T-cell (primary cell): ENCODE data around the gene GALNT9. TPM values are rescaled to one million over a fixed set of nuclear protein-coding genes. Genes with fewer than 3 reads are reported as not detected.

Experiments
- ATAC-seq, 4 experiments: fragments of 200-7000 bp in 3 of 4; fragments of 150-1000 bp in 1 of 4; cut with Tn5 transposase; replicated peaks in 1 of 4; 1 replicate in 3 of 4; 2 replicates in 1 of 4; pipeline ENCODE4 v1.10.0; 2021; ENCODE audit warnings: moderate library complexity in 3 of 4, mild to moderate bottlenecking in 2 of 4, moderate number of reproducible peaks in 1 of 4
- CTCF ChIA-PET, 2 donors: fragments of 300-600 bp; sonication (Branson Sonifier 250); formaldehyde crosslinking; loops; one replicate each; lab custom pipeline; 2022; ENCODE audit warnings: antibody characterized with exemption in 2 of 2; lab: Charles Lee
- POLR2A ChIA-PET, 2 donors: fragments of 300-600 bp; sonication (Branson Sonifier 250); formaldehyde crosslinking; loops; one replicate each; lab custom pipeline; 2022; ENCODE audit warnings: antibody characterized with exemption in 2 of 2; lab: Charles Lee
- DNase-seq, 35 experiments: peaks; one replicate each; pipeline versions ENCODE4 v3.0.0 to v3.0.0-alpha.2; 2013 to 2023
- H3K27ac ChIP-seq: one replicate; pipeline ENCODE4 v1.5.1; 2013; ENCODE audit warnings: low read length
- H3K27me3 ChIP-seq, 2 experiments: replicated peaks in 1 of 2; 1 replicate in 1 of 2; 2 replicates in 1 of 2; pipeline versions ENCODE4 v1.6.1 to v1.7.0; 2013; ENCODE audit warnings: low read length in 1 of 2, mixed read lengths in 1 of 2; ENCODE audit not compliant: control insufficient read depth in 2 of 2, insufficient read depth in 2 of 2; ENCODE audit errors: extremely low read depth in 1 of 2
- H3K36me3 ChIP-seq, 2 donors: 1 replicate in 1 of 2; 2 replicates in 1 of 2; pipeline versions ENCODE4 v1.6.1 to v1.7.0; 2013; ENCODE audit warnings: low read length in 1 of 2; ENCODE audit not compliant: control insufficient read depth in 2 of 2, insufficient read depth in 1 of 2; ENCODE audit errors: extremely low read depth in 1 of 2
- H3K4me1 ChIP-seq, 2 experiments: 1 replicate in 1 of 2; 2 replicates in 1 of 2; pipeline versions ENCODE4 v1.6.1 to v1.7.0; 2013; ENCODE audit warnings: low read length in 2 of 2, mixed read lengths in 1 of 2; ENCODE audit not compliant: insufficient read depth in 2 of 2, control insufficient read depth in 1 of 2; ENCODE audit errors: extremely low read depth in 1 of 2
- H3K4me3 ChIP-seq, 2 donors: 1 replicate in 1 of 2; 2 replicates in 1 of 2; pipeline versions ENCODE4 v1.5.1 to v1.7.0; 2013; ENCODE audit warnings: mild to moderate bottlenecking in 2 of 2, low read length in 1 of 2, moderate library complexity in 1 of 2; ENCODE audit not compliant: control insufficient read depth in 1 of 2; ENCODE audit errors: extremely low read depth in 1 of 2
- H3K9me3 ChIP-seq: 2 replicates; pipeline ENCODE4 v1.7.0; 2013
- H3K27ac Mint-ChIP-seq, 2 donors: one replicate each; pipeline ENCODE4 v1.8.0; 2020 to 2021; ENCODE audit warnings: mild to moderate bottlenecking in 2 of 2, mixed read lengths in 2 of 2
- H3K27me3 Mint-ChIP-seq, 2 donors: one replicate each; pipeline ENCODE4 v1.8.0; 2021 to 2022; ENCODE audit warnings: mixed read lengths in 2 of 2
- H3K36me3 Mint-ChIP-seq: one replicate; pipeline ENCODE4 v1.8.0; 2021; ENCODE audit warnings: mixed read lengths
- H3K4me1 Mint-ChIP-seq, 3 donors: one replicate each; pipeline ENCODE4 v1.8.0; 2020 to 2022; ENCODE audit warnings: mixed read lengths in 3 of 3, mild to moderate bottlenecking in 1 of 3
- H3K4me3 Mint-ChIP-seq, 3 donors: one replicate each; pipeline ENCODE4 v1.8.0; 2020 to 2022; ENCODE audit warnings: mild to moderate bottlenecking in 3 of 3, mixed read lengths in 3 of 3, moderate library complexity in 3 of 3
- H3K9me3 Mint-ChIP-seq, 3 donors: one replicate each; pipeline ENCODE4 v1.8.0; 2020 to 2022; ENCODE audit warnings: mixed read lengths in 3 of 3
- WGBS: methylation state at CpG from one replicate; pipeline ENCODE4 v1.1.5; 2013; ENCODE audit warnings: missing lambda C conversion rate; ENCODE audit not compliant: insufficient coverage; 5-methylcytosine and 5-hydroxymethylcytosine counted together
- total RNA-seq, 35 experiments: library from RNA in 6 of 35; stranded (reverse) in 6 of 35; fragments of 120-200 nt in 1 of 35; gene quantifications; one replicate each; pipeline versions ENCODE4 v1.2.1 to v1.2.4 and lab custom pipeline; 2013 to 2026

The GALNT9 gene
- total RNA-seq, 5 donors from 2014 or later (not counting 1 experiment from before 2014, with no cell fraction given): 0.72 TPM; not detected in 4

GRCh38 chr12:132363661-132364347 is 34.4 kb upstream of the GALNT9 start:
- Mint-ChIP-seq H3K4me1 (no peaks in the 10 kb centered on the region), H3K36me3 (no peaks in the 10 kb centered on the region), H3K9me3 (no peaks in the 10 kb centered on the region), H3K27ac (no peak overlapping the region), H3K27me3 (peaks cover 1 to 3% of the 10 kb centered on the region in 2 donors), H3K4me3 (no peak overlapping the region)
- Histone ChIP-seq H3K36me3 (no peaks in the 10 kb centered on the region), H3K4me3 (no peak overlapping the region), H3K9me3 (no peaks in the 10 kb centered on the region), H3K27ac (no peak overlapping the region), H3K27me3 (peaks cover 0 to 5% of the 10 kb centered on the region in 2 experiments), H3K4me1 (no peaks in the 10 kb centered on the region)
- CTCF ChIA-PET: no interaction called here
- 85% methylated on average over 22 of the region's 22 CpGs for WGBS
- DNase-seq (no peak), ATAC-seq (no peak)
- POLR2A ChIA-PET: no interaction called here

DNA sequence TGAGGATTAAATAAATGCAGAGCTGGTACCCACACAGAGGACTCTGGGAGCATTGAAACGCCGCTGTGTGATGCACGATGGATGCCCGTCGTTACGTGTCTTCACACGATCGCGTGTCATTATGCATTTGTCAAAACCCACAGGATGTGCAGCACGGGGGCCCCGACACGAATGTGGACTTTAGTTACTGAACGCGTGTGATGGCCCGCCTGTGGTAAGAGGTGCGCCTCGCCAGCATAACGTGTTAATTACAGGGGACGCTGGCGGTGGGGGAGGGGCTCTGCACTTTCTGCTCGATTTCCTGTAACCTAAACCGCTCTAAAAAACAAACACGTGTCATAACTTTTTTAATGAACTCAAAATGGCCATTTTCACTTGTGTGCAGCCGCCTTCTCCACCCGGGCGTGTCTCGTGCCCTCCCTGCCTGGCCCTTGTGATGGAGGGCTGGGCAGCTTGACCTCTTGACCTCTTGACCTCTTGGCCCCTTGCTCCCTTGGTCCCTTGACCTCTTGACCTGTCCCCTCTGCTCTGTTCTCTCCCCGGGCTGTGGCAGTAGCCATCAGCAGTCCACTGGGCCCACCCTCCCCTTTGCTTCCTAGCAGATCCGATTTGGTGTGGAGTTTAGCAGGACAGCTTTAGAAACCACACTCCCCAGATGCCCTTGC is 33.7 kb upstream of the GALNT9 start:
- Mint-ChIP-seq H3K9me3 (no peaks in the 10 kb centered on the region), H3K27ac (no peak overlapping the region), H3K4me3 (no peak overlapping the region), H3K4me1 (no peaks in the 10 kb centered on the region), H3K27me3 (no peaks in the 10 kb centered on the region), H3K36me3 (no peaks in the 10 kb centered on the region)
- ChIA-PET CTCF (no interaction called here), POLR2A (no interaction called here)
- no peaks in the 10 kb centered on the region for H3K4me1 ChIP-seq
- 90% methylated on average over 24 of the region's 29 CpGs for WGBS
- peaks cover 0 to 5% of the 10 kb centered on the region in 2 experiments for H3K27me3 ChIP-seq
- no peak overlapping the region for H3K27ac ChIP-seq
- no peaks in the 10 kb centered on the region for H3K9me3 ChIP-seq
- H3K36me3 ChIP-seq: no peaks in the 10 kb centered on the region
- DNase-seq: peak in 1 of 35 experiments; percentile 4
- no peak overlapping the region for H3K4me3 ChIP-seq
- no peak for ATAC-seq

DNA sequence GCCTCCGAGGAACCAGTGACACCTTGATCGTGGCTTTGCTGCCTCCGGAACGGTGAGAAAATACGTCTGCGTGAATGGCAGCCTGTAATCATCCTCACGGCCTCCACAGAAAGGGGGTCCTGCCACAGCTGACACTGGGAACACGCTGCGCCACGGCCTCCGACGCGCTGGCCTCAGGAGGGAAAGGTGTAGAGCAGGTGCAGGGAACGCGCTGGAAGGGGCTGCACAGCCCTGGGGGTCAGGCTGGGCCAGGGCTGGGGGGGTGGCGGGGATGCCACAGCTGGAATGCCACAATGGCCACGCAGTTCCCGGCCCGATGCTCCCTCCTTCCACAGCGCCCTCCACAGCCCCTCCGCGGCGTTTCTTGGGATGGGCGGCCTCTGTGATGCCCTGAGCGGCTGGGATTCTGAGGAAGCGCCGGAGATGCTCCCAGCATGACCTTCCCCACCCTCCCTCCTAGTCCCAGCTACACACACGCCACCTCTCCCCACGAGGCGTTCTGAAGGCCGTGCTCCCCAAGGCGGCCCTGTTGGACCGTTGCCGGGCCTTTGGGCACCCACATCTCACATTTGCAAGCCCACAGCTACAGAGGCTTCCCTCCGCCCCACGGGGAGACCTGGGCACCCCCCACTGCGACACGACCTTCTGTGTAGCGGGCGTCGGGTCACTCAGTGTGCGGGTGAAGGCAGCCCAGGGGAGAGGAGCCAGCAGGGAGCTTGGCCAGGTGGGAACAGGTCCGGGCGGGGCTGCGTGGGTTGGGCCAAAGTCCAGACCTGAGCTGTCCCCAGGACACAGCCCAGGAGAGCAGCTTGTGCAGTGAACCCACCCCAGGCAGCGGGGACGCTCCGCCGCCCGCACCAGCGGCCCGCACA is 31.8 kb upstream of the GALNT9 start:
- Mint-ChIP-seq H3K36me3 (no peaks in the 10 kb centered on the region), H3K27ac (no peak overlapping the region), H3K4me3 (no peak overlapping the region), H3K9me3 (no peaks in the 10 kb centered on the region), H3K4me1 (no peaks in the 10 kb centered on the region), H3K27me3 (no peaks in the 10 kb centered on the region)
- ATAC-seq: no peak
- peaks cover 0 to 9% of the 10 kb centered on the region in 2 experiments for H3K27me3 ChIP-seq
- CTCF ChIA-PET: no interaction called here
- no peaks in the 10 kb centered on the region for H3K36me3 ChIP-seq
- no peaks in the 10 kb centered on the region for H3K4me1 ChIP-seq
- no peak for DNase-seq
- POLR2A ChIA-PET: no interaction called here
- H3K9me3 ChIP-seq: no peaks in the 10 kb centered on the region
- WGBS: 92% methylated on average over 39 of the region's 52 CpGs
- H3K27ac ChIP-seq: no peak overlapping the region
- no peak overlapping the region for H3K4me3 ChIP-seq

- POLR2A ChIA-PET: no interaction called here
- Mint-ChIP-seq H3K9me3 (no peaks in the 10 kb centered on the region), H3K27me3 (no peaks in the 10 kb centered on the region), H3K4me1 (no peaks in the 10 kb centered on the region), H3K4me3 (no peak overlapping the region), H3K36me3 (no peaks in the 10 kb centered on the region), H3K27ac (no peak overlapping the region)
- Histone ChIP-seq H3K9me3 (no peaks in the 10 kb centered on the region), H3K27me3 (peaks cover 0 to 16% of the 10 kb centered on the region in 2 experiments), H3K27ac (no peak overlapping the region), H3K4me3 (no peak overlapping the region), H3K4me1 (no peaks in the 10 kb centered on the region), H3K36me3 (no peaks in the 10 kb centered on the region)
- DNase-seq (no peak), ATAC-seq (no peak)
- CTCF ChIA-PET: no interaction called here
- 100% methylated on average over 2 of the region's 7 CpGs for WGBS
These were observed 31.0 kb upstream of the GALNT9 start for GRCh38 chr12:132360410-132360809.

GRCh38 chr12:132359971-132360370 is 30.6 kb upstream of the GALNT9 start:
- no peaks in the 10 kb centered on the region for H3K36me3 ChIP-seq
- no peaks in the 10 kb centered on the region for H3K9me3 ChIP-seq
- CTCF ChIA-PET: no interaction called here
- H3K4me3 ChIP-seq: no peak overlapping the region
- Mint-ChIP-seq H3K4me1 (no peaks in the 10 kb centered on the region), H3K4me3 (no peak overlapping the region), H3K9me3 (no peaks in the 10 kb centered on the region), H3K27ac (no peak overlapping the region), H3K27me3 (no peaks in the 10 kb centered on the region), H3K36me3 (no peaks in the 10 kb centered on the region)
- H3K27me3 ChIP-seq: peaks cover 0 to 20% of the 10 kb centered on the region in 2 experiments
- DNase-seq (no peak), ATAC-seq (no peak)
- POLR2A ChIA-PET: no interaction called here
- no peak overlapping the region for H3K27ac ChIP-seq
- 96% methylated on average over 16 of the region's 16 CpGs for WGBS
- H3K4me1 ChIP-seq: no peaks in the 10 kb centered on the region

DNA sequence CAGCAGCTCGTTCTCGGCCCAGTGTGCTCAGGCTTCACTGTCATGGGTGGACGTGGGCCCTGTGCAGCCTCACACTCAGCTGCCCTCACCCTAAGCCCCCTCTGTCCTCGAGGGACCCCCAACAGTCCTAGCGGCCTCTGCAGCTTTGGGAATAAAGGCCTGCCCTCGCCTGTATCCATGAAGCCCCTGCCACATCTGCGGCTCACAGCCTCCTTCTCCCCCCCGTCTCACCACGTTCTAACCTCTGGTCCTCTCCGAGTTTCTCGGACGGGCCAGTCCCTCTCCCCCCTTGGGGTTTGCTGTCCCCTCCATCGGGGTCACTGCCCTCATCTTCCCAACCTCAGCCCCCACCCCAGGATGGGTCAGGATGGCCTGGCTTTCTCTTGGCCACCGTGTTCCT is 30.2 kb upstream of the GALNT9 start:
- Histone ChIP-seq H3K4me3 (no peak overlapping the region), H3K36me3 (no peaks in the 10 kb centered on the region), H3K4me1 (no peaks in the 10 kb centered on the region), H3K27ac (no peak overlapping the region), H3K27me3 (peaks cover 0 to 24% of the 10 kb centered on the region in 2 experiments), H3K9me3 (no peaks in the 10 kb centered on the region)
- no peak overlapping the region for H3K4me3 Mint-ChIP-seq
- no peaks in the 10 kb centered on the region for H3K27me3 Mint-ChIP-seq
- H3K36me3 Mint-ChIP-seq: no peaks in the 10 kb centered on the region
- H3K9me3 Mint-ChIP-seq: no peaks in the 10 kb centered on the region
- DNase-seq (no peak), ATAC-seq (no peak)
- ChIA-PET CTCF (no interaction called here), POLR2A (no interaction called here)
- H3K27ac Mint-ChIP-seq: no peak overlapping the region
- H3K4me1 Mint-ChIP-seq: no peaks in the 10 kb centered on the region
- 99% methylated on average over 8 of the region's 14 CpGs for WGBS
